GM12892 (cell line): ENCODE data around the gene CHMP2A.

ENCODE experiments used
- POLR2A ChIP-seq: IDR thresholded peaks from 2 replicates; pipeline ENCODE4 v1.6.1; 2011; ENCODE audit warnings: low read depth, low read length, control low read depth
- POLR2AphosphoS5 ChIP-seq: IDR thresholded peaks from 2 replicates; pipeline ENCODE4 v1.6.1; 2011; ENCODE audit warnings: low read depth, low read length, control low read depth

- no peak for TF ChIP-seq POLR2A
- no peak for TF ChIP-seq POLR2AphosphoS5
Measured at GRCh38 chr19:58563823-58564222, 8.9 kb upstream of the CHMP2A start.
